ENCODE data around the gene RHEB.

DNA sequence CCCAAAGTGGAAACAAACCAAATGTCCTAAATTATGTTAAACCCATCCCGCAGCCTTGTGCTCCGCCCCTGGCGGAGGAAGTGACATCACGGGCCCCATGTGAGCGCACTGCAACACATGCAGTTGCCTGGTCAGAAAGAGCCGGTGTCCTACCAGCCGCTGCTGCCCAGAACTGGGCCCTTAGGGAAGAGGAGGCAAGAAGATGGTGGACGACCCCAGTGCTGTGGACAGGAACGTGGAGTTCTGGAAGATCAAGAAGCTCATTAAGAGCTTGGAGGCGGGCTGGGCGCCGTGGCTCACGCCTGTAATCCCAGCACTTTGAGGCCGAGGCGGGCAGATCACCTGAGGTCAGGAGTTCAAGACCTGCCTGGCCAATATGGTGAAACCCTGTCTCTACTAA is 18.0 kb downstream of the RHEB start:
- TF ChIP-seq BACH2 (CRISPR knock-in tag; IDR thresholded peaks at IDR 0.05; ENCODE audit: borderline replicate concordance) = no peak
- TF ChIP-seq, protein P1, sequence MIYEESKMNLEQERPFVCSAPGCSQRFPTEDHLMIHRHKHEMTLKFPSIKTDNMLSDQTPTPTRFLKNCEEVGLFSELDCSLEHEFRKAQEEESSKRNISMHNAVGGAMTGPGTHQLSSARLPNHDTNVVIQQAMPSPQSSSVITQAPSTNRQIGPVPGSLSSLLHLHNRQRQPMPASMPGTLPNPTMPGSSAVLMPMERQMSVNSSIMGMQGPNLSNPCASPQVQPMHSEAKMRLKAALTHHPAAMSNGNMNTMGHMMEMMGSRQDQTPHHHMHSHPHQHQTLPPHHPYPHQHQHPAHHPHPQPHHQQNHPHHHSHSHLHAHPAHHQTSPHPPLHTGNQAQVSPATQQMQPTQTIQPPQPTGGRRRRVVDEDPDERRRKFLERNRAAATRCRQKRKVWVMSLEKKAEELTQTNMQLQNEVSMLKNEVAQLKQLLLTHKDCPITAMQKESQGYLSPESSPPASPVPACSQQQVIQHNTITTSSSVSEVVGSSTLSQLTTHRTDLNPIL (CRISPR knock-in tag; IDR thresholded peaks at IDR 0.05; ENCODE audit: low read depth) = no peak
